Left hindlimb (tissue), 1 donor: ENCODE data around the gene FKBP15.
"Not testable (repeated sequence)": the region's sequence is repeated elsewhere in the genome, so short reads cannot be mapped to it uniquely, and the experiment has no call there.

Source experiments
- DNase-seq: peaks from one replicate; pipeline ENCODE4 v3.0.0-alpha.2; 2018

FKBP15 gene

GRCh38 chr9:113148372-113148705, 72.7 kb downstream of the FKBP15 start:
- DNase-seq, result no peak

- DNase-seq, result no peak
Observed at GRCh38 chr9:113143432-113144227, 77.4 kb downstream of the FKBP15 start.

GRCh38 chr9:113140896-113141295, 80.2 kb downstream of the FKBP15 start:
- not testable (repeated sequence) for DNase-seq

- DNase-seq, result no peak
Observed at GRCh38 chr9:113139953-113140352, 81.1 kb downstream of the FKBP15 start.

DNA sequence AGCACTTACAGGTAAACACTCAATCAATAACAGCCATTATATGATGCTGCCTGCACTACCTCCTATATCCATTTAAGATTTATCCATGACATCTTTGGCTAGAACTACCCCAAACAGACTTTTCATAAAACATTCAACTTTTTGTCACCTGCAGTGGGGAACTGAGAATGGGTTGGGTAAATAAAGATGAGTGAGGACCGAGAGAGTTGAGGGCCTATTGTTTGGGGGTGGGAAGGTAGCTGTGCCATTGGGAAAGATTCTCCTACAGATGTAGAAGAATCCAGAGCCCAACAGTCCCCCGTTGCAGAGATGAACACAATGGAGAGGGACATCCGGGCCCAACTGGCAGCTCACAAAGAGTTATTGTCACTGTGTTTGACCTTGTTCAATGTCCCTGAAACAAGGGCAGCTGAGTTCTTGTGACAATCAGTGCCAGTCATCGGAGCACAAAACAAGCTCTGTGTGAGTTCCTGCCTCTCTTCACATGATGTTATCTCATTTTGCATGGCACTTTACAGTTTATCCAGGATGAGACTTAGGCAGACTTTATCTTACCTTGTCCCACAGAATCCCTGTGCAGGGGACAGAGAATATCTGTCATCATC, 81.8 kb downstream of the FKBP15 start:
- no peak for DNase-seq

DNA sequence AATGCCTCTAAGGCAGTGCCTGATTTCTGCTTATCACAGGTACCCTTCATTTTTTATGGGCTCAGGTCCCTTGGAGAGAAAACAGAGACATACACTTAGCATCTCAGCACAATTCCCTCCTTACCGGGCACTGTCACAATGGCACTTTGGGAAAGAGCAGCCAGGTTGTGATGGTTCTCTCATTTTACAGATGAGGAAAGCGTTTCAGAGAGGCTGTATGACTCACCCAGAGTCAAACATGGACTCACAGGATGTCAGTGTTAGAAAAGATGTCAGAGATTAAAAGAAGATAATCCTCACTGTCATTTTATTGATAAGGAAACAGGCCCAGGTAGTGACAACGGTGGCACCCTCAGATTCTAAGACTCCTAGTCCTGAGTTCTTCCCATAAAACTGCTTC, 82.3 kb downstream of the FKBP15 start:
- DNase-seq, result no peak

DNA sequence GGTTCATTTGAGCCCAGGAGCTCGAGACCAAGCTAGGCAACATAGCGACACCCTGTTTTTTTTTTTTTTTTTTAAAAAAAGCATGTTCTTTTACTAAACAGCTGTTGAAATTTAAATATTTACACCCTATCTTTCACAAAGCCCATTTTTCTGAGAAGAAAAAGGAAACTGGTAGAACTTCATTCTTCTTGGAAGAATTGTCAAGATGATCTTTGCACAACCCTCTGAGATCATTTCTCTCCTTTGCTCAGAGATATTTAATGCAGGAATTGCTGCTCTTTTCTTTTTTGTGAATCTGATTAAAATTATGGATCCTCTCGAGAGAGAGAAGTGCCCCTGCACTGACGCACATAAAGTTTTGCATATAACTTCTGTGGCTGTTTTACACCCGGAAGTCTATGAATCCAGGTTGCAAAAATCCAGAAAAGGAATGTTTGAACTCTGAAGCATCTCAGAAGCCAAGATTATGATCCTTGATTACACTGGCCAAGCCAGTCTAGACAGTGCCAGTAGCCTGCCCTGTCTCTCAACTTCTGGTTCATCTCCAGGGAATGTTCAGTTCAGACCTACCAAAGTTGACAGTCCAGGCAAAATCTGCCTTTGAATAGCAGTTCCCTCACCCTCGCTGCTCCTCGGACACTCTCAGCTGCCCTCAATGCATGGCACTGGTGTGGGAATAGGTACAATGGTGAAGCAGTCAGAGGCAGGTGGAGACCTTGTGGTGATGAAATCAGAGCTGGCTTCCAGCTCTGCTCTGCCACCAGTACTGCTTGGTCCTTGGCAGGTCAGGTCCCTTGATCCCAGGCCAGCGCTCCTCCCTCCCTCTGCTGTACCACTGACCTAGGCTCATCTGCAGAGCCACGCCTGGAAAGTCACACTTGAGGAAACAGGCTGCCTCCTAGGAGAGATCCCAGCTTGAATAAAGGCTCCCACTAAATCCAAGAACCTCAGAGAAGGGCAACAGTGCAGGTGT, 83.6 kb downstream of the FKBP15 start:
- no peak for DNase-seq

GRCh38 chr9:113131689-113132151, 89.4 kb downstream of the FKBP15 start:
- no peak for DNase-seq

GRCh38 chr9:113129884-113130283, 91.2 kb downstream of the FKBP15 start:
- no peak for DNase-seq

DNA sequence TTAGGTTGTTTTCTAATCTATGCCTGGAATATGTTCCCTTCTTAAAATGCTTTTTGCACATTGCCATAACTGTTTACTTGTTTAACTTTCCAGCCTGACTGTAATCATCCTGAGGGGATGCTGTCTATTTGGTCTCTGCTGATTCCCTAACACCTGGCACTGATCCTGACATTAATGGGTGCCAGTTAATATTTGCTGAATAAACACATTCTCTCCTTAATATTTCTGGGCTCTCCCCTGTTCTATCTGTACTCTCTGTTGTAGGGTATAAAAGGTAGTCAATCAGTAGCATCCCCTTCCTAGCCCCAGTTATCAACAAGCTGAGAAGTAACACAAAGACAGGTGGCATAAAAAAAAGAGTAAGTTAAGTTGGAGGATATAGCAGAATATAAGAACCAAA, 91.6 kb downstream of the FKBP15 start:
- no peak for DNase-seq

DNA sequence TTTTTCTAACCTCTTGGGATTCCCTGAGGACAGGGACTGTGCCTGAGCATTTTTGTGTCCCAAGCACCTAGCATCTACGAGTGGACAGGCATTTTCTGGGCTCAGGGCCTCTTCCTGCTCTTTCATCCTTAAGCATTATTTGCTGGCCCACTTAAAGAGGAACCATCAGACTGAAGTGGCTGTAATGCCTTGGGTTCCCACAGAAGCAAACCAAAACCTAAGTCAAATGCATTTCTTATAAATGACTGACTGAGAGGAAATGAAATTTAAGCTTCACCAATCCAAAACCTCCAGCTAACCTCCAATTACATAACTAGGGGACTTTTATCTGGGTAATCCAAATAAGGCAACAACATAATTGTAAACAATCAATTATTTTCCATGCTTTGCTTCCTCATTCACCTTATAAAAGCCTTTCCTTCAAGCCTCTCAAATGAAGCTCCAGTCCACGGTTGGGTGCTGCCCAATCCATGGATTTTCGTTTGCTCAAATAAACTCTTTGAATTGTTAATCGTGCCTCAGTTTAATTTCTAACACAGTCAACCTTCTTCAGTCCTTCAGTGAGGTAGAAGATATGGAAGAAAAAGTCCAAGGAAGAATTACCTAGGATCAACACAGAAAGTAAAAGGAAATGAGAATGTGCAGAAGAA, 95.6 kb downstream of the FKBP15 start:
- DNase-seq, result no peak

DNA sequence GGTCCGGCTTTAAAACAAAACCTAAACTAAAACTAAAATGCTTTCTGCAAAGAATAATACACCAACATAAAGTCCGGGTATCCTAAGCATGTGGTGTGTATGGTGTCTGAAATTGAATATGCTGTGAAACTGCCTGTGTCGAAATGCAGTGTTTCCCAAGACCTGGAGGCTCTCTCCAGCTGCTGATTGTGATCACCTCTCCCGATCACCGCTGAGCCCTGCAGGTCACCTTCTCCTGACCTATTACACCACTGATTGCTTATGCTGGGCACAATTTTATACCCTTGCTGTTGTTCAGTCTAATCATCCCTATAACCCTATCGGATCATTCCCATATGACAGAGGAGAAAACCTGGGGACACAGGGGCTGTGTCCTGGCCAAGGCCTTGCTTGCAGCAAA, 102.2 kb downstream of the FKBP15 start:
- not testable (repeated sequence) for DNase-seq
